Activated CD8-positive, alpha-beta memory T cell treated with anti-CD3 and anti-CD28 coated beads, Interleukin-2, amount 50 U/mL, for 24 hours (primary cell): ENCODE data around the gene SMU1.
A peak's percentile ranks its signal among the peaks of the same experiment; 100 is the strongest.

Experiments
- DNase-seq: peaks from one replicate; pipeline ENCODE4 v3.0.0-alpha.2; 2020; ENCODE audit errors: extremely low read depth

Gene SMU1

GRCh38 chr9:33044677-33045282 is 31.7 kb downstream of the SMU1 start:
- DNase-seq: no peak

- DNase-seq: no peak
Measured at GRCh38 chr9:33044162-33044673, 32.3 kb downstream of the SMU1 start.

GRCh38 chr9:33043671-33044070 is 32.8 kb downstream of the SMU1 start:
- no peak for DNase-seq

- DNase-seq: no peak
Measured at GRCh38 chr9:33042473-33042872, 34.0 kb downstream of the SMU1 start.

GRCh38 chr9:33041432-33042188 is 34.9 kb downstream of the SMU1 start:
- DNase-seq: no peak

GRCh38 chr9:33040792-33041431 is 35.6 kb downstream of the SMU1 start:
- no peak for DNase-seq

GRCh38 chr9:33032865-33033264 is 43.6 kb downstream of the SMU1 start:
- DNase-seq: no peak

- no peak for DNase-seq
Measured at GRCh38 chr9:33032292-33032691, 44.2 kb downstream of the SMU1 start.

- DNase-seq: no peak
Measured at GRCh38 chr9:33030285-33030684, 46.2 kb downstream of the SMU1 start.

GRCh38 chr9:33029231-33029786 is 47.2 kb downstream of the SMU1 start:
- DNase-seq: no peak

- peak; percentile 48 for DNase-seq
Measured at GRCh38 chr9:33025572-33026342, 50.7 kb downstream of the SMU1 start.

- peak; percentile 78 for DNase-seq
Measured at GRCh38 chr9:33024966-33025571, 51.4 kb downstream of the SMU1 start, which contains the start of gene DNAJA1. DNAJA1 (plus strand) TSS chr9:33025273; CDS start chr9:33026485, 1,212 bp downstream.

GRCh38 chr9:33024126-33024965 is 52.1 kb downstream of the SMU1 start:
- DNase-seq: no peak

- DNase-seq: no peak
Measured at GRCh38 chr9:33023661-33024060, 52.8 kb downstream of the SMU1 start.

GRCh38 chr9:33022755-33023154 is 53.7 kb downstream of the SMU1 start:
- DNase-seq: no peak

GRCh38 chr9:33022303-33022702 is 54.2 kb downstream of the SMU1 start:
- no peak for DNase-seq

- DNase-seq: no peak
Measured at GRCh38 chr9:33019797-33020196, 56.7 kb downstream of the SMU1 start.

- DNase-seq: no peak
Measured at GRCh38 chr9:33017283-33018041, 59.0 kb downstream of the SMU1 start.

GRCh38 chr9:33014665-33015014 is 61.8 kb downstream of the SMU1 start:
- DNase-seq: no peak
